Endothelial cell of umbilical vein (primary cell): Measurements from ENCODE around the gene DNAAF3.

ENCODE experiments used
- EZH2 ChIP-seq: IDR thresholded peaks from 2 replicates; pipeline ENCODE4 v1.6.1; 2012; ENCODE audit warnings: borderline replicate concordance, low read depth, mild to moderate bottlenecking, moderate library complexity, low read length, inconsistent platforms; ENCODE audit not compliant: severe bottlenecking
- GATA2 ChIP-seq: IDR thresholded peaks from 2 replicates; pipeline ENCODE4 v1.7.0; 2011; ENCODE audit warnings: low read depth, mild to moderate bottlenecking, moderate library complexity, mixed read lengths, low read length; ENCODE audit not compliant: insufficient read length, insufficient read depth
- TF ChIP-seq, protein P1 (sequence below), 2 donors: IDR thresholded peaks; 1 replicate in 1 of 2; 2 replicates in 1 of 2; pipeline ENCODE4 v1.5.1; 2011; ENCODE audit warnings: low read length in 2 of 2, mild to moderate bottlenecking in 2 of 2, moderate library complexity in 2 of 2, control low read depth in 1 of 2, inconsistent platforms in 1 of 2, low read depth in 1 of 2; ENCODE audit not compliant: insufficient read depth in 1 of 2; ENCODE audit errors: extremely low read depth in 1 of 2

DNA sequence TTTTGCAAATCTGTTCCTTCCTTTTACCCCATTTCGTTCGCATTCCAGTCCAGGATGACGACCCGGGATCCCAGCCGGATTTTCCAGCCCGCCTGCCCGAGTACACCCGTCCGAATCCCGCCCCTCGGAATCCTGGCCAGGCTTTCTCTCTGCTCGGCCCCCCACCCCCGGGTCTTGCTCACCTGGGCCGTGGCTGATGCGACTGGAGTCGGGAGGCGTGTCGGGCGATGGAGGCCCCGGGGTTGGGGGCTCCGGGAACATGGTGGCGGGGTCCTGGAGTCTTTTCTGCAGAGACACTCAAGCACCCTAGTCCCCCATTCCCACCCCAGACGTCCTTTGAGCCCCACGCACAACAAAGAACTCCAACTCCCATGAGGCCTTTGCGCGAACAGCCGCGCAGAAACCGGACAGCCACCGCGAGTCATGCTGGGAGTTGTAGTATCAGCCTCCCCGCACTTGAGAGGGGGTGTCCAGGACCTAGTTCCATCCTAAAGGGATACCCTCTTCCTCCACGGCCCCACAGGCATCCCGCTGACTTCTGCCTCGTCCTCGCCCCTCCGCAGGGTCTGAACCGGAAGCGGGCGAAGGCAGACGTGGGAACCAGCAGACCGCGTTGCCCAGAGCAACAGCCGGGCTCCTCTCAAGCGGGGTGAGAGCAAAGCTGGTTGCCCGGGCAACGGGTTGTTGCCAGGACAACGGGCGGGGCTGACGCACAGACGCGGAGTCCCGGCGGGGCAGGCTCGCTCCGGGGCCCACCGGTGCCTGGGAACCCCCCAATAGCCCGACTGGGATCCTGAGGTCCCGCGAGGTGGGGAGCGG is 12.6 kb upstream of the DNAAF3 start:
- TF ChIP-seq, protein P1, sequence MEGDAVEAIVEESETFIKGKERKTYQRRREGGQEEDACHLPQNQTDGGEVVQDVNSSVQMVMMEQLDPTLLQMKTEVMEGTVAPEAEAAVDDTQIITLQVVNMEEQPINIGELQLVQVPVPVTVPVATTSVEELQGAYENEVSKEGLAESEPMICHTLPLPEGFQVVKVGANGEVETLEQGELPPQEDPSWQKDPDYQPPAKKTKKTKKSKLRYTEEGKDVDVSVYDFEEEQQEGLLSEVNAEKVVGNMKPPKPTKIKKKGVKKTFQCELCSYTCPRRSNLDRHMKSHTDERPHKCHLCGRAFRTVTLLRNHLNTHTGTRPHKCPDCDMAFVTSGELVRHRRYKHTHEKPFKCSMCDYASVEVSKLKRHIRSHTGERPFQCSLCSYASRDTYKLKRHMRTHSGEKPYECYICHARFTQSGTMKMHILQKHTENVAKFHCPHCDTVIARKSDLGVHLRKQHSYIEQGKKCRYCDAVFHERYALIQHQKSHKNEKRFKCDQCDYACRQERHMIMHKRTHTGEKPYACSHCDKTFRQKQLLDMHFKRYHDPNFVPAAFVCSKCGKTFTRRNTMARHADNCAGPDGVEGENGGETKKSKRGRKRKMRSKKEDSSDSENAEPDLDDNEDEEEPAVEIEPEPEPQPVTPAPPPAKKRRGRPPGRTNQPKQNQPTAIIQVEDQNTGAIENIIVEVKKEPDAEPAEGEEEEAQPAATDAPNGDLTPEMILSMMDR (IDR thresholded peaks at IDR 0.05; ENCODE audit: extremely low read depth in 1 of 2, insufficient read depth in 1 of 2, low read depth in 1 of 2, low read length in 2 of 2): no peak
- TF ChIP-seq GATA2 (no peak), EZH2 (no peak)
